ENCODE results near the gene NCF4.

- TF ChIP-seq CTCF (conservative IDR thresholded peaks at IDR 0.05 in 1 of 2, IDR thresholded peaks at IDR 0.05 in 1 of 2; ENCODE audit: extremely low read depth in 1 of 2, insufficient read depth in 1 of 2, low read depth in 1 of 2, low read length in 2 of 2) (no peak), EZH2 (IDR thresholded peaks at IDR 0.05; ENCODE audit: borderline replicate concordance, low read length) (no peak)
Measured at GRCh38 chr22:36838119-36839030, 22.4 kb upstream of the NCF4 start.

Measured in mammary epithelial cell (primary cell).